ENCODE measurements around the gene XRN1.

The XRN1 gene, protein sequence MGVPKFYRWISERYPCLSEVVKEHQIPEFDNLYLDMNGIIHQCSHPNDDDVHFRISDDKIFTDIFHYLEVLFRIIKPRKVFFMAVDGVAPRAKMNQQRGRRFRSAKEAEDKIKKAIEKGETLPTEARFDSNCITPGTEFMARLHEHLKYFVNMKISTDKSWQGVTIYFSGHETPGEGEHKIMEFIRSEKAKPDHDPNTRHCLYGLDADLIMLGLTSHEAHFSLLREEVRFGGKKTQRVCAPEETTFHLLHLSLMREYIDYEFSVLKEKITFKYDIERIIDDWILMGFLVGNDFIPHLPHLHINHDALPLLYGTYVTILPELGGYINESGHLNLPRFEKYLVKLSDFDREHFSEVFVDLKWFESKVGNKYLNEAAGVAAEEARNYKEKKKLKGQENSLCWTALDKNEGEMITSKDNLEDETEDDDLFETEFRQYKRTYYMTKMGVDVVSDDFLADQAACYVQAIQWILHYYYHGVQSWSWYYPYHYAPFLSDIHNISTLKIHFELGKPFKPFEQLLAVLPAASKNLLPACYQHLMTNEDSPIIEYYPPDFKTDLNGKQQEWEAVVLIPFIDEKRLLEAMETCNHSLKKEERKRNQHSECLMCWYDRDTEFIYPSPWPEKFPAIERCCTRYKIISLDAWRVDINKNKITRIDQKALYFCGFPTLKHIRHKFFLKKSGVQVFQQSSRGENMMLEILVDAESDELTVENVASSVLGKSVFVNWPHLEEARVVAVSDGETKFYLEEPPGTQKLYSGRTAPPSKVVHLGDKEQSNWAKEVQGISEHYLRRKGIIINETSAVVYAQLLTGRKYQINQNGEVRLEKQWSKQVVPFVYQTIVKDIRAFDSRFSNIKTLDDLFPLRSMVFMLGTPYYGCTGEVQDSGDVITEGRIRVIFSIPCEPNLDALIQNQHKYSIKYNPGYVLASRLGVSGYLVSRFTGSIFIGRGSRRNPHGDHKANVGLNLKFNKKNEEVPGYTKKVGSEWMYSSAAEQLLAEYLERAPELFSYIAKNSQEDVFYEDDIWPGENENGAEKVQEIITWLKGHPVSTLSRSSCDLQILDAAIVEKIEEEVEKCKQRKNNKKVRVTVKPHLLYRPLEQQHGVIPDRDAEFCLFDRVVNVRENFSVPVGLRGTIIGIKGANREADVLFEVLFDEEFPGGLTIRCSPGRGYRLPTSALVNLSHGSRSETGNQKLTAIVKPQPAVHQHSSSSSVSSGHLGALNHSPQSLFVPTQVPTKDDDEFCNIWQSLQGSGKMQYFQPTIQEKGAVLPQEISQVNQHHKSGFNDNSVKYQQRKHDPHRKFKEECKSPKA (N-terminal part only)

DNA sequence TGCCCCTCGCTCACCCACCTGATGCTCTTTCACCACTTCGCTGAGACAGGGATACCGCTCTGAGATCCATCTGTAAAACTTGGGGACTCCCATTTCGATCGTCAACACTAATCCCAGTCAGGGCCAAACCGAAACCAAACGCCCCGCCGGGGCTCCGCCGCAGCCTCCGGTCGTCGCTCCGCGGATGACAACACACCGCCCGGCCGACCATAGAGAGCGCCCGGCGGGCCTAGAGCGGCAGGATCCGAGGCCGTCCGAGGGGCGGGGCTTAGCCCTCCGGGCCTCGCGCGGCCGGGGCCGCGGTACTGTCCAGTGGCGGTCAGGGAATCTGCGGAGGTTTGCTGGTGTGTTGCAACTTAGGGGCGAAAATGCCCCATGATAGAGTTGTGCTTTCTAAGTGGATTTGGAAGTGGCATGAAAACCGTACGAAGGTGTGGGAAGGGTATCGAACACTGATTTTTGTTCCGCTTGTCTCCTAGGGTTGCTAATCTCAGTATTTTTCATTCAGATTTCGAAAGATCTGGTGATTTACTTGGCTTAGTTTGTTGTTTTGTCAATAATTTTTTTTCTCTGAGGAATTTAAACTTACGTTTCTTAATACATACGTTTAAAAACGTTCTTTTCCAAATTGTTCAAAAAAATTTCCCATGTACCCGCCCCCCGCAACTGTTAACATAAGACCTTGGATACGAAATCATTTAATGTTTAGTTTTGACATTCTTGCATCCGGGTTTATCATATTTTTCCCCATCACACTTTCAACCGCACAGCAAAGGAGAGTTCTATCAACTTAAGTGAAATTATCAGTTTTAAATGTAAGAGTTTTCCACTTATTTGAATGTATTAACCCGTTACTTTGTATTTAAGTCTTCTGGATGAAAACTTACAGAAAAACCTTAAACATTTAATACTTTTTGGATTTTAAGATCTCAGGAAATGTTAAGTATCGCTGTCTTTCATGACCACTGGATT lies at the start of gene XRN1:
Gene XRN1, minus strand, starts transcription at position 186 of the 972 bp plus-strand sequence. Its CDS starts 93 bp downstream, at position 93.
- peak within 1 kb of the TSS; percentile 98 for H3K4me3 Mint-ChIP-seq
- H3K27ac Mint-ChIP-seq: peak within 1 kb of the TSS; percentile 99
- peaks cover 47% of the 10 kb centered on the region for H3K4me1 Mint-ChIP-seq (ENCODE audit: low read depth)
- peaks cover 6% of the 10 kb centered on the region for H3K36me3 Mint-ChIP-seq
- no peaks in the 10 kb centered on the region for H3K27me3 Mint-ChIP-seq
- no peaks in the 10 kb centered on the region for H3K9me3 Mint-ChIP-seq (ENCODE audit: low read depth)

DNA sequence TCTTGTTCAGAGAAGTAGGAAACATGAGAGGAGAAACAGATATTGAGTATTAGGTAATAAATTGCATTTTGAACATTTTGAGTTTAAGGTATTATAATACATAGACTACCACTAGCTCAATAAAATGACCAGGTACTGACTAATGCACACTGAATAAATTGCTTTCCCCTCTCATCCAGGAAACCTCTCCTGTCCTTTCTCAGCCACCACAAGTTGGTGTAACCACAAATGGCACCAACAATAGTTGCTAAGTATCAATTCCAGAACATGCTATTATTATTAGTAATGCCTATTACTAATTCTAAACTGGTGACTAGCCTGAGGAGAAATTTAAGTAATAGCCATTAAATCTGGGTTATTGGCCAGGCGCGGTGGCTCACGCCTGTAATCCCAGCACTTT lies 47.3 kb upstream of the XRN1 start:
- peaks cover 16% of the 10 kb centered on the region for H3K4me1 Mint-ChIP-seq (ENCODE audit: low read depth)
- H3K4me3 Mint-ChIP-seq: no peak overlapping the region
- no peaks in the 10 kb centered on the region for H3K9me3 Mint-ChIP-seq (ENCODE audit: low read depth)
- H3K27ac Mint-ChIP-seq: no peak overlapping the region
- H3K27me3 Mint-ChIP-seq: no peaks in the 10 kb centered on the region
- peaks cover 40% of the 10 kb centered on the region for H3K36me3 Mint-ChIP-seq

DNA sequence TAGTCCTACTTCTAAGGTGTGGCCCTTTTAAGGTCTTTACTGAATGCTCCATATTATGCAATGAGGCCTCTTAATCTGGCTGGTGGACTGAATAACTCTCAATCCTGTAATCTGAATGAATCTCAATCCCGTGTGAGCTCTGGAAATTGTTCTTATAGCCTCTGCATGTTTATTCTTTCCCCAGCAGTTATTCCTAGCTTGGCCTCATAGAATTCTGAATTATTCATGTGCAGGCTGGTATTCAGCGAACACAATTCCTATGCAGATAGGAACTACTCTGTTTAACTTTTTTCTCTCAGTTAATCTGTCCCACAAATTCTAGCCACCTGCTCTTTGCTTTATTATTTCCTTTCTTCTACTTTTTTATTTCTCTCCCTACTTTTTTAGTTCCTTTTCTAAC lies 44.3 kb upstream of the XRN1 start:
- Mint-ChIP-seq H3K27me3 (no peaks in the 10 kb centered on the region), H3K9me3 (ENCODE audit: low read depth) (no peaks in the 10 kb centered on the region), H3K36me3 (peaks cover 58% of the 10 kb centered on the region), H3K27ac (no peak overlapping the region), H3K4me1 (ENCODE audit: low read depth) (peaks cover 1% of the 10 kb centered on the region), H3K4me3 (no peak overlapping the region)

DNA sequence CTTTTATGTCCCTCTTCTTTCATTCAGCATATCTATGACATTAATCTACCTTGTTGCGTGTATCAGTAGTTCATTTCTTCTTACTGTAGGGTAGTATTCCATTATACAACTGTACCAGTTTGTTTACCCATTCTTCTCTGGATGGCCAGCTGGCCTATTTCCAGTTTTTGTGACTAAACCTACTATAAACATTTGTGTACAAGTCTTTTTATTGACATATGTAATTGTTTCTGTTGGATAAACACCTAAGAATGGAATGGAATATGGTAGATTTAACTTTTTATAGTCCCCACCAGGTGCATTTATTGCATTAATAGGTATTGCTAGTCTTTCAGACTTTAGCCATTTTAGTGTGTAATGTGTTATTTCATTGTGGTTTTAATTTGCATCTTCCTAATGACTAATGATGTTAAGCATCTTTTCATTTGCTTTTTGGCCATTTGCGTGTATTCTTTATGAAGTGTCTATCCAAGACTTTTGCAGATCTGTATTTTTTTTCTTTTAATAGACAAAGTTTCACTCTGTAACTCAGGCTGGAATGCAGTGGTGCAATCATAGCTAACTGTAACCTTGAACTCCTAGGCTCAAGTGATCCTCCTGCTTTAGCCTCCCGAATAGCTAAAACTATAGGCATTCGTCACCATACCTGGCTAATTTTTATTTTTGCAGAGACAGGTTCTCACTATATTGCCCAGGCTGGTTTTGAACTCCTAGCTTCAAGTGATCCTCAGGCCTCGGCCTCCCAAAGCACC lies 41.9 kb upstream of the XRN1 start:
- H3K36me3 Mint-ChIP-seq: peaks cover 57% of the 10 kb centered on the region
- no peak overlapping the region for H3K4me3 Mint-ChIP-seq
- H3K4me1 Mint-ChIP-seq (ENCODE audit: low read depth): no peaks in the 10 kb centered on the region
- H3K27me3 Mint-ChIP-seq: no peaks in the 10 kb centered on the region
- no peak overlapping the region for H3K27ac Mint-ChIP-seq
- no peaks in the 10 kb centered on the region for H3K9me3 Mint-ChIP-seq (ENCODE audit: low read depth)

DNA sequence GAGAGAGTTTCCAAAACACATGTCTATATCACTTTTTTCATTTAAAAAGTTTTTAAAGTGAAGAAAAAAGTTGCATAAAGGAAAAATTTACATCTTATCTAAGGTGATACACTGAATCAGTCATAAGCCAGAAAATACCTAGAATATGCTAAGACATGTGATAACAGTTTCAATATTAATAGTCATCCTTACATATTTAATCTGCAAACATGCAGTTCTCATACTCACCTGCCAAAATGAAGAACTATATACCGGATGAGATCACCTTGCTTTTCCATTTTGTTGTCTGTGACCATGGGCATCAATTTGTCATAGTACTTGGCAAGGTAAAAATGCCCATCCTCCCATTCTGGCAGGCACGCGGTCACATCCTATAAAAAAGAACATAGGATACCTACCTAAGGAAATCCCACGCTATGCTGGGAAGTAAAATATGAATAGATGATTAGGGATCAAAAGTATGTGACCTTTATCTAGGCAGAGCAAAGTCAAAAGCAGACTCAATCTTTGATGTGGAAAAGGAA lies 37.1 kb upstream of the XRN1 start:
- H3K27ac Mint-ChIP-seq: no peak overlapping the region
- no peaks in the 10 kb centered on the region for H3K9me3 Mint-ChIP-seq (ENCODE audit: low read depth)
- peaks cover 47% of the 10 kb centered on the region for H3K36me3 Mint-ChIP-seq
- H3K4me1 Mint-ChIP-seq (ENCODE audit: low read depth): no peaks in the 10 kb centered on the region
- no peak overlapping the region for H3K4me3 Mint-ChIP-seq
- H3K27me3 Mint-ChIP-seq: no peaks in the 10 kb centered on the region

DNA sequence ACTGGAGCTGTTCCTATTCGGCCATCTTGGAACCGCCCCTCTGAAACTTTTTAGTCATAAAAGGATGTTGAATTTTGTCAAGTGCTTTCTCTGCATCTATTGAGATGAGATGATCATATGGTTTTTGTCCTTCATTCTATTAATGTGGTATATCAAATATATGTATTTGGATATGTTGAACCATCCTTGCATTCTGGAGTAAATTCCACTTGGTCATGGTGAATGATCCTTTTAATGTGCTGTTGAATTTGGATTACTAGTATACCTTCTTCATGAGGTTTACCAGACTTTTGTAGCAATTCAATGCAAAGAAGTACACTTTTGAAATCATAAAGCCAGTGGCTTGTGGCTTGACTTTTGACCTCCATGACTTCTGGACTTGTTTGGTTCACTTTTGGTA lies 33.4 kb upstream of the XRN1 start:
- Mint-ChIP-seq H3K9me3 (ENCODE audit: low read depth) (no peaks in the 10 kb centered on the region), H3K36me3 (peaks cover 31% of the 10 kb centered on the region), H3K27me3 (no peaks in the 10 kb centered on the region), H3K4me3 (no peak overlapping the region), H3K27ac (no peak overlapping the region), H3K4me1 (ENCODE audit: low read depth) (no peaks in the 10 kb centered on the region)

DNA sequence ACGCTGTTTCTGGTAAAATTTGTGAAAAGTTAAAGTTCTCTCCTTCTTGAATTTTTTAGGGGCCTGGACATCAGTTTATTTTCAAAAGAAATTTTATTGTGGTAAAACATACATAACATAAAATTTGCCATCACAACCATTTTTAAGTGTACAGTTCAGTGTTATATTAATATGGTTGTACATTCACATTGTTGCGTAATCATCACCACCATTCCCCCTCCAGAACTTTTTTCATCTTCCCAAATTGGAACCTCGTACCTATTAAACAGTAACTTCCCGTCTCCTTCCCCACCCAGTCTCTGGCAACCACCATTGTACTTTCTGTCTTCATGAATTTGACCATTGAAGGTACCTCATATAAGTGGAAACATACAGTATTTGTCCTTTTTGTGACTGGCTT lies 23.0 kb upstream of the XRN1 start:
- no peaks in the 10 kb centered on the region for H3K27me3 Mint-ChIP-seq
- peaks cover 7% of the 10 kb centered on the region for H3K36me3 Mint-ChIP-seq
- no peak overlapping the region for H3K27ac Mint-ChIP-seq
- no peak overlapping the region for H3K4me3 Mint-ChIP-seq
- no peaks in the 10 kb centered on the region for H3K9me3 Mint-ChIP-seq (ENCODE audit: low read depth)
- no peaks in the 10 kb centered on the region for H3K4me1 Mint-ChIP-seq (ENCODE audit: low read depth)

DNA sequence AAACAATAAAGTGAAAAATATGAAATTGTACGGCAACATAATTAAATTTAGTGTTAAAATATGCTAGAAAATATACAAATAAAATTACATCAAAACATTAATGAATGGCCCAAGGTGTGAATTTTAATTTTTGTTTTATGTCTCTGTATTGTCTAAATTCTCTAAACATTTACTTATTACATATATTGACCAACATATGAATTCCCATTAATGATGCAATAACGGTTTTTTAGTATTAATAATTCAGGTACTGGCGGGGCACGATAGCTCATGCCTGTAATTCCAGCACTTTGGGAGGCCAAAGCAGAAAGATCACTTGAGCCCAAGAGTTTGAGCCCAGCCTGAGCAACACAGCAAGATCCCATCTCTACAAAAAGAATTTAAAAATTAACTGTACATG lies 20.6 kb upstream of the XRN1 start:
- Mint-ChIP-seq H3K4me1 (ENCODE audit: low read depth) (no peaks in the 10 kb centered on the region), H3K4me3 (no peak overlapping the region), H3K27ac (no peak overlapping the region), H3K9me3 (ENCODE audit: low read depth) (no peaks in the 10 kb centered on the region), H3K27me3 (no peaks in the 10 kb centered on the region), H3K36me3 (peaks cover 3% of the 10 kb centered on the region)

DNA sequence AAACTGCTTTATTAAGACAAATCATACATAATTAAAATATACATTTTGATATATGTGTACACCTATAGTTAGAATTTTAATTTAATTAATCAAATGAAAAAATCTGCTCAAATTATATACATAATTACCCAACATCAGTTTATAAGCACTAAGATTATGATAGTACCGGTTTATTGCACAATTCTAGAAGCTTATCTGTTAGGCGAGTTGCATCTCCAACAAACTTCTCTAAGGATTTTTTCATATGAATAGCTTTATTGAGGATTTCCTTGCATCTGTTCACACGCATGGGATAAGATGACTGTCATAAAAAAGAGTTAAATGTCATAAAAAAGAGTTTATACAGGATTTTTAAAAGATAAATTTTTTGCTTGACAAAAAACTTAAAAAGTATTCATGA lies 19.9 kb upstream of the XRN1 start:
- H3K4me3 Mint-ChIP-seq: no peak overlapping the region
- H3K36me3 Mint-ChIP-seq: peaks cover 3% of the 10 kb centered on the region
- H3K9me3 Mint-ChIP-seq (ENCODE audit: low read depth): no peaks in the 10 kb centered on the region
- no peaks in the 10 kb centered on the region for H3K27me3 Mint-ChIP-seq
- H3K27ac Mint-ChIP-seq: no peak overlapping the region
- no peaks in the 10 kb centered on the region for H3K4me1 Mint-ChIP-seq (ENCODE audit: low read depth)

DNA sequence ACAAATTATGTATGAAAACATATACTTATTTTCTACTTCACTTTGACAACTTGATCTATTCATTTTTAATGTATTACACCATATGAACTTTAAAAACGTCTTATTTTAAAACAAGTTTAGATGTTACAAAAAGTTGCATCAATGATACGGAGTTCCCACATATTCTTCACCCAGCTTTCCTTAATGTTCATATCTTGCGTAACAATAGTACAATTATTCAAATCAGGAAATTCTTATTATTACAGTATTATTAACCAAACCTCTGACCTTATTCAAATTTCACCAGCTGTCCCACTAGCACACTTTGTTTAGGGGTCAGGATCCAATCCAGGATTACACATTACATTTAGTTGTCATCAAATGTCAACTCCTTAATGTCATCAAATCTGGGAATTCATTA lies 12.9 kb upstream of the XRN1 start:
- Mint-ChIP-seq H3K36me3 (peaks cover 14% of the 10 kb centered on the region), H3K4me3 (no peak overlapping the region), H3K27ac (no peak overlapping the region), H3K9me3 (ENCODE audit: low read depth) (no peaks in the 10 kb centered on the region), H3K4me1 (ENCODE audit: low read depth) (no peaks in the 10 kb centered on the region), H3K27me3 (no peaks in the 10 kb centered on the region)

DNA sequence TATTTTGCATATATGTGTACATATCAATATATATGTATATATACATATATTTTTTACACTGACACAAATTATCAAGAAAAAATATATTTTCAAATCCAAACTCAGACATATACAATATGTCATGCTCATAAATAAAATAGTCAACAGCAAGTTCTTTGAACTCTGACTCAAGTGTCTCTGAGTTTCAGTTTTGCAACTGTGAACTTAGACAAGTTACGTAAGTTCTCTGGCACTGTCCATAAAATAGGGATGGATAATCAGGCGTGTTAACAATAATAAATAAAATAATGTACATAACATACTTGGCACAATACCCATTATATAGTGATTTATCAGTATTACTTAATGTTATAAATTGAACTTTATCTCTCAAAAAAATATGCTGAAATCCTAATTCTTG lies 12.1 kb upstream of the XRN1 start:
- Mint-ChIP-seq H3K27ac (no peak overlapping the region), H3K9me3 (ENCODE audit: low read depth) (no peaks in the 10 kb centered on the region), H3K4me1 (ENCODE audit: low read depth) (no peaks in the 10 kb centered on the region), H3K4me3 (no peak overlapping the region), H3K27me3 (no peaks in the 10 kb centered on the region), H3K36me3 (peaks cover 15% of the 10 kb centered on the region)

DNA sequence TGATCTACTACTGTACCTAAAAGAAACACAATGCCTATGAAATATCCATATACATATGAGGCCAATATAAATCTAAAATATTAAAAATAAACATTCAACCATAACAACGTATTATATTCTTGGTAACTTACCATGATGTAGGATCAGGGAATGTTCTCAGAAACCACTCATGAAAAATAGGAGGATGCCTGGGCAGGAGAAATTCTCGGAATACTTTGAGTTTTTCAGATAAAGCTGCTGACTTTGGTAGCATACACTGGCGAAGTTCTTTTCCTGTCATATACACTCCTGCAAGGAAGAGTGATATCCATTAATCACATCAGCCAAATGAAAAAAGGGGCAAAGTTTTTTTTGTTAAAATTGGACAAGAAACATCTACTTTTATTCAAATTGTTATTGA lies 11.3 kb upstream of the XRN1 start:
- H3K4me3 Mint-ChIP-seq: no peak overlapping the region
- no peaks in the 10 kb centered on the region for H3K27me3 Mint-ChIP-seq
- H3K36me3 Mint-ChIP-seq: peaks cover 14% of the 10 kb centered on the region
- no peaks in the 10 kb centered on the region for H3K4me1 Mint-ChIP-seq (ENCODE audit: low read depth)
- no peak overlapping the region for H3K27ac Mint-ChIP-seq
- no peaks in the 10 kb centered on the region for H3K9me3 Mint-ChIP-seq (ENCODE audit: low read depth)

DNA sequence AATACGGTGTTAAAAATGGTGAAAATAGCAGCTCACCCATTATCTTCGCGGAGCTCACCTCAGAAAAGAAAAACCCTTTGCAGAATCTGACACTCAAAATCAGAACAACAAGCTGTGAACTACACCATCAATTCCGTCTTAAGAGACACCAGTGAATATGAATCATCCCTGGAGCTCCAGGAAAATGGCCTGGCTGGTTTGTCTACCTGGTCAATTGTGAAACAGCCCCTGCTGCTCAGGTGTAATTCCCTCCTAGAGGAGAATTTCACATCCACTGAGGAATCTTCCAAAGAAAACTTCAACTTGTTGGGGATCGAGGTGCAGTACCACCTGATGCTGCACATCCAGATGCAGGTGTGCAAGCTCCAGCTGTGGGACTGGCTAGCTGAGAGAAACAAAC lies 3.0 kb upstream of the XRN1 start:
- Mint-ChIP-seq H3K4me3 (no peak overlapping the region), H3K36me3 (peaks cover 11% of the 10 kb centered on the region), H3K4me1 (ENCODE audit: low read depth) (peaks cover 22% of the 10 kb centered on the region), H3K27ac (no peak overlapping the region), H3K9me3 (ENCODE audit: low read depth) (no peaks in the 10 kb centered on the region), H3K27me3 (no peaks in the 10 kb centered on the region)

Data from activated naive CD8-positive, alpha-beta T cell (primary cell).